Tongue (tissue), 2 donors: ENCODE data around the gene FCSK. TPM values are rescaled to one million over a fixed set of nuclear protein-coding genes. Genes with fewer than 3 reads are reported as not detected.

Source experiments
- DNase-seq: peaks from one replicate; pipeline ENCODE4 v3.0.0-alpha.2; 2015
- total RNA-seq: library from RNA; depleted of rRNA; stranded (reverse); fragments of >200 nt; gene quantifications from one replicate; pipeline ENCODE4 v1.2.3, GENCODE V29; 2014

Gene FCSK
- total RNA-seq, 1 donor from 2014 or later = 18.8 TPM

- no peak for DNase-seq
Observed at GRCh38 chr16:70480127-70481105, 26.0 kb downstream of the FCSK start.

GRCh38 chr16:70481929-70482536 is 27.6 kb downstream of the FCSK start:
- no peak for DNase-seq

GRCh38 chr16:70482624-70483023 is 28.2 kb downstream of the FCSK start:
- DNase-seq = no peak

GRCh38 chr16:70483426-70483825 is 29.0 kb downstream of the FCSK start:
- DNase-seq = no peak

GRCh38 chr16:70484867-70485266 is 30.5 kb downstream of the FCSK start:
- no peak for DNase-seq

- peak; percentile 31 for DNase-seq
Observed at GRCh38 chr16:70490261-70490660, 35.9 kb downstream of the FCSK start.

GRCh38 chr16:70493802-70494201 is 39.4 kb downstream of the FCSK start:
- DNase-seq = no peak

GRCh38 chr16:70494202-70494770 is 39.9 kb downstream of the FCSK start:
- DNase-seq = no peak

- DNase-seq = no peak
Observed at GRCh38 chr16:70494777-70495176, 40.4 kb downstream of the FCSK start.

GRCh38 chr16:70495425-70496182 is 41.2 kb downstream of the FCSK start:
- no peak for DNase-seq

GRCh38 chr16:70496513-70496912 is 42.1 kb downstream of the FCSK start:
- no peak for DNase-seq

GRCh38 chr16:70508752-70509151 is 54.4 kb downstream of the FCSK start:
- no peak for DNase-seq

GRCh38 chr16:70510216-70510615 is 55.8 kb downstream of the FCSK start:
- DNase-seq = no peak

GRCh38 chr16:70511833-70512232 is 57.4 kb downstream of the FCSK start:
- DNase-seq = no peak

- no peak for DNase-seq
Observed at GRCh38 chr16:70512456-70512855, 58.1 kb downstream of the FCSK start.

- DNase-seq = no peak
Observed at GRCh38 chr16:70520612-70521297, 66.4 kb downstream of the FCSK start.

GRCh38 chr16:70522216-70523075 is 68.1 kb downstream of the FCSK start:
- DNase-seq = peak; percentile 5

- DNase-seq = peak; percentile 95
Observed at GRCh38 chr16:70523076-70523742, 68.8 kb downstream of the FCSK start, which contains the start of gene COG4. TSS of gene COG4 (minus strand) at chr16:70523554. CDS start at chr16:70523543, 11 bp downstream.

GRCh38 chr16:70523743-70524398 is 69.5 kb downstream of the FCSK start, which contains the start of gene SF3B3:
TSS of gene SF3B3 (plus strand) at chr16:70523816. CDS start at chr16:70526657, 2,841 bp downstream.
- DNase-seq = no peak
